SK-N-SH treated with all-trans-retinoic acid at 6 μM for 48 hours (cell line): ENCODE measurements around the gene EAF2.
A peak's percentile ranks its signal among the peaks of the same experiment; 100 is the strongest.

Source experiments
- ATAC-seq: fragments of 200-7000 bp; cut with Tn5 transposase; 3 replicates; pipeline ENCODE4 v1.9.1; 2020; ENCODE audit warnings: mild to moderate bottlenecking, moderate library complexity
- ARNTL ChIP-seq: fragments of 450-650 bp; formaldehyde crosslinking; IDR thresholded peaks from 2 replicates; pipeline ENCODE4 v1.5.0; 2020; ENCODE audit warnings: low read depth, mild to moderate bottlenecking, moderate library complexity, borderline replicate concordance
- BACH2 ChIP-seq: fragments of 250-450 bp; sonication (Bioruptor Pico); IDR thresholded peaks from 2 replicates; pipeline ENCODE4 v1.9.0; 2021; ENCODE audit warnings: mild to moderate bottlenecking, borderline replicate concordance
- CSRNP3 ChIP-seq: fragments of 250-450 bp; sonication (Bioruptor Pico); IDR thresholded peaks from 2 replicates; pipeline ENCODE4 v1.5.1; 2021; ENCODE audit warnings: mild to moderate bottlenecking, moderate library complexity
- ESRRG ChIP-seq: fragments of 250-450 bp; sonication (Bioruptor Pico); IDR thresholded peaks from 2 replicates; pipeline ENCODE4 v1.6.1; 2021; ENCODE audit warnings: mild to moderate bottlenecking
- GLIS3 ChIP-seq: fragments of 250-450 bp; sonication (Bioruptor Pico); IDR thresholded peaks from 2 replicates; pipeline ENCODE4 v1.5.0; 2020; ENCODE audit warnings: mild to moderate bottlenecking, moderate library complexity
- ISL1 ChIP-seq: fragments of 250-450 bp; sonication (Bioruptor Pico); IDR thresholded peaks from 2 replicates; pipeline ENCODE4 v2.1.2; 2022; ENCODE audit warnings: mild to moderate bottlenecking, moderate library complexity
- PATZ1 ChIP-seq: fragments of 250-450 bp; sonication (Bioruptor Pico); IDR thresholded peaks from 2 replicates; pipeline ENCODE4 v1.8.0; 2020; ENCODE audit warnings: mild to moderate bottlenecking, moderate library complexity, borderline replicate concordance
- POU6F1 ChIP-seq: fragments of 250-450 bp; sonication (Bioruptor Pico); IDR thresholded peaks from 2 replicates; pipeline ENCODE4 v1.8.0; 2021; ENCODE audit warnings: low read depth, mild to moderate bottlenecking, moderate library complexity, borderline replicate concordance
- PPARA ChIP-seq: fragments of 250-450 bp; sonication (Bioruptor Pico); IDR thresholded peaks from 2 replicates; pipeline ENCODE4 v1.5.0; 2020; ENCODE audit warnings: mild to moderate bottlenecking, borderline replicate concordance
- SNAI2 ChIP-seq: fragments of 250-450 bp; sonication (Bioruptor Pico); IDR thresholded peaks from 2 replicates; pipeline ENCODE4 v1.5.0; 2020; ENCODE audit warnings: mild to moderate bottlenecking, moderate library complexity
- TCF4 ChIP-seq: fragments of 250-450 bp; sonication (Bioruptor Pico); IDR thresholded peaks from 2 replicates; pipeline ENCODE4 v1.8.0; 2021; ENCODE audit warnings: mild to moderate bottlenecking, moderate library complexity, borderline replicate concordance
- TSHZ2 ChIP-seq: fragments of 250-450 bp; sonication (Bioruptor Pico); IDR thresholded peaks from 2 replicates; pipeline ENCODE4 v1.5.0; 2020; ENCODE audit warnings: mild to moderate bottlenecking, moderate library complexity
- ZC3H10 ChIP-seq: fragments of 250-450 bp; sonication (Bioruptor Pico); IDR thresholded peaks from 2 replicates; pipeline ENCODE4 v1.5.1; 2021; ENCODE audit warnings: mild to moderate bottlenecking, moderate library complexity
- ZFP3 ChIP-seq: fragments of 250-450 bp; sonication (Bioruptor Pico); IDR thresholded peaks from 2 replicates; pipeline ENCODE4 v1.5.0; 2020; ENCODE audit warnings: mild to moderate bottlenecking, moderate library complexity
- ZFP30 ChIP-seq: fragments of 450-650 bp; formaldehyde crosslinking; IDR thresholded peaks from 2 replicates; pipeline ENCODE4 v1.5.0; 2022; ENCODE audit warnings: mild to moderate bottlenecking, moderate library complexity
- ZNF565 ChIP-seq: fragments of 450-650 bp; formaldehyde crosslinking; conservative IDR thresholded peaks from 2 replicates; pipeline ENCODE4 v1.5.0; 2020; ENCODE audit warnings: low read depth, mild to moderate bottlenecking, moderate library complexity
- ZNF70 ChIP-seq: fragments of 450-650 bp; formaldehyde crosslinking; IDR thresholded peaks from 2 replicates; pipeline ENCODE4 v1.5.0; 2020; ENCODE audit warnings: mild to moderate bottlenecking, moderate library complexity
- ZNF8 ChIP-seq: fragments of 450-650 bp; formaldehyde crosslinking; IDR thresholded peaks from 2 replicates; pipeline ENCODE4 v1.5.0; 2020; ENCODE audit warnings: mild to moderate bottlenecking, moderate library complexity
- TF ChIP-seq, protein P1 (sequence below): fragments of 250-450 bp; sonication (Bioruptor Pico); IDR thresholded peaks from 2 replicates; pipeline ENCODE4 v1.5.1; 2020; ENCODE audit warnings: low read depth, mild to moderate bottlenecking, moderate library complexity

The EAF2 gene

DNA sequence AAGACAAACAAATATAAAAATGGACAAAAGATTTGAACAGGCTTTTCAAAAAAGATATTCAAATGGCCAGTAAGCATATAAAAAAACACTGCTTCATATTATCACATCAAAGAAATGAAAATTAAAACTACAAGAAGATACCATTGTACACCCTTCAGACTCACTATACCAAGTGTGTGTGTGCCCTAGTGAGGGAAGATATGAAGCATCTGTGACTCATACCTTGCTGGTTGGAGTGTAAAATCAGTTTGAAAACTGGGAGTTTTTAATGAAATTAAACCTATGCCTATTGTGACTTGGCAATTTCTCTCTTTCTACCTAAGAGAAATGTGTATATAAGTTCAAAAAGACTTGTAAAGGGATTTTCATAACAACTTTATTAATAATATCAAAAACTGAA is 35.7 kb downstream of the EAF2 start:
- TF ChIP-seq CSRNP3 (CRISPR knock-in tag) (no peak), ZFP30 (no peak), ESRRG (CRISPR knock-in tag) (no peak), GLIS3 (CRISPR knock-in tag) (no peak), PATZ1 (no peak), ZFP3 (CRISPR knock-in tag) (no peak), ARNTL (CRISPR knock-in tag) (no peak)
- ATAC-seq = no peak

DNA sequence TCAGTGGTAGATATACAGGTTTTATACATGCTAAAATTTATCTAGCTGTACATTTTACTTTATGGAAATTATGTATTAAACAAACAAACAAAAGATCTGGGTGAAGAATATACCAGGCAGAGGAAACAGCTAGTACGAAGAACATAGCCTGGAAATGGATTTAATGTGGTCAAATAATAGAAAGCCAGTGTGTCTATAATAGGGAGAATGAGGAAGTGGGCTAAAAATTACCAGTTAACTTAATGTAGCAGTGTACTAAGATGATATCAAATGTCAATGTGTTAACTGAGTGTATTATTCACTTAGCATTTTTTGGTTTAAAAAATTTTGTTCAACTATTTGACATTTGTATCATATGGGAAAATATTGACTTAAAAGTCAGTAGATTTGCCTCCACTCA is 36.4 kb downstream of the EAF2 start:
- no peak for ATAC-seq
- TF ChIP-seq ZNF8 (CRISPR knock-in tag) = no peak

DNA sequence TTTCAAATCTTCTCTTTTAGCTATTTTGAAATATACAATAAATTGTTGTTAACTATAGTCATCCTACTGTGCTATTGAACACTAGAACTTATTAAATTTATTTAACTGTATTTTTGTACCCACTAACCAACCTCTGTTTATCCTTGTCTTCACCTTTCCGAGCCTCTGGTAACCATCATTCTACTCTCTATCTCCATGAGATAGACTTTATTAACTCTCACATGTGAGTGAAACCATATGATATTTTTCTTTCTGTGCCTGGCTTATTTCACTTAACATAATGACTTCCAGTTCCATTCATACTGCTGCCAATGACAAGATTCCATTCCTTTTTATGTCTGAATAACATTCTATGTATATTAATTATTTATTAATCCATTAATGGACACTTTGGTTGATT is 43.4 kb downstream of the EAF2 start:
- TF ChIP-seq BACH2 (CRISPR knock-in tag) = no peak
- peak; percentile 57; the same call in 1 of the 2 replicates for TF ChIP-seq ISL1 (CRISPR knock-in tag)
- 0 out of 2 replicates have a peak, but pooled peaks have one; percentile 60 for TF ChIP-seq CSRNP3 (CRISPR knock-in tag)
- no peak for TF ChIP-seq PPARA (CRISPR knock-in tag)
- peak; percentile 71; the same call in 1 of the 2 replicates for TF ChIP-seq TSHZ2
- TF ChIP-seq TCF4 (CRISPR knock-in tag) = peak; percentile 95
- ATAC-seq = no peak

- peak; percentile 41; the same call in 1 of the 3 replicates for ATAC-seq
- TF ChIP-seq ZNF70 (CRISPR knock-in tag) (no peak), ISL1 (CRISPR knock-in tag) (no peak), ZNF8 (CRISPR knock-in tag) (no peak), ESRRG (CRISPR knock-in tag) (no peak), GLIS3 (CRISPR knock-in tag) (no peak), CSRNP3 (CRISPR knock-in tag) (no peak)
- TF ChIP-seq, protein P1, sequence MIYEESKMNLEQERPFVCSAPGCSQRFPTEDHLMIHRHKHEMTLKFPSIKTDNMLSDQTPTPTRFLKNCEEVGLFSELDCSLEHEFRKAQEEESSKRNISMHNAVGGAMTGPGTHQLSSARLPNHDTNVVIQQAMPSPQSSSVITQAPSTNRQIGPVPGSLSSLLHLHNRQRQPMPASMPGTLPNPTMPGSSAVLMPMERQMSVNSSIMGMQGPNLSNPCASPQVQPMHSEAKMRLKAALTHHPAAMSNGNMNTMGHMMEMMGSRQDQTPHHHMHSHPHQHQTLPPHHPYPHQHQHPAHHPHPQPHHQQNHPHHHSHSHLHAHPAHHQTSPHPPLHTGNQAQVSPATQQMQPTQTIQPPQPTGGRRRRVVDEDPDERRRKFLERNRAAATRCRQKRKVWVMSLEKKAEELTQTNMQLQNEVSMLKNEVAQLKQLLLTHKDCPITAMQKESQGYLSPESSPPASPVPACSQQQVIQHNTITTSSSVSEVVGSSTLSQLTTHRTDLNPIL (CRISPR knock-in tag) = no peak
Observed at GRCh38 chr3:121883507-121883906, 48.5 kb downstream of the EAF2 start.

DNA sequence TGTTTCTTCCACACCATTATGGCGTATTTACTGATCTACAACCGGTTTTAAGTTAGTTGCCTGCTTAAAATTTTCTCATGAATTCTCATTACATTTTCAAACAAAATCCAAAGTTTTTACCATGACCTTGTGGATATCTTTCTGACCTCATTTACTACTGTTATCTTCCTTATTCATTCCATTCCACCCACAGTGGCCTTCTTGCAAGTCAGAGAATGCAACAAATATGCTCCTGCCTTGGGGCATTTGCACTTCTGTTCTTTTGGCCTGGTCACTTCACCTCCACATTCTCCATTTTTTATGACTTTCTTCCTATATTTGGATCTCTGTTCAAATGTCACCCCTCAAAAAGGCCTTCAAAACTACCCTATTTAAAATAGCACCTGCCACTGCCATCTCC is 50.4 kb downstream of the EAF2 start:
- no peak for ATAC-seq
- TF ChIP-seq POU6F1 = no peak
- TF ChIP-seq ZNF565 (CRISPR knock-in tag) = no peak
- TF ChIP-seq, protein P1 (CRISPR knock-in tag) = no peak
- no peak for TF ChIP-seq SNAI2 (CRISPR knock-in tag)
- TF ChIP-seq ZC3H10 (CRISPR knock-in tag) = no peak
- no peak for TF ChIP-seq ZNF8 (CRISPR knock-in tag)
- no peak for TF ChIP-seq CSRNP3 (CRISPR knock-in tag)
- no peak for TF ChIP-seq TCF4 (CRISPR knock-in tag)
